ENCODE data around the gene PACSIN1.

Gene PACSIN1

GRCh38 chr6:34544776-34545471, 79.0 kb downstream of the PACSIN1 start:
- no peak for DNase-seq (ENCODE audit: low spot score)

DNA sequence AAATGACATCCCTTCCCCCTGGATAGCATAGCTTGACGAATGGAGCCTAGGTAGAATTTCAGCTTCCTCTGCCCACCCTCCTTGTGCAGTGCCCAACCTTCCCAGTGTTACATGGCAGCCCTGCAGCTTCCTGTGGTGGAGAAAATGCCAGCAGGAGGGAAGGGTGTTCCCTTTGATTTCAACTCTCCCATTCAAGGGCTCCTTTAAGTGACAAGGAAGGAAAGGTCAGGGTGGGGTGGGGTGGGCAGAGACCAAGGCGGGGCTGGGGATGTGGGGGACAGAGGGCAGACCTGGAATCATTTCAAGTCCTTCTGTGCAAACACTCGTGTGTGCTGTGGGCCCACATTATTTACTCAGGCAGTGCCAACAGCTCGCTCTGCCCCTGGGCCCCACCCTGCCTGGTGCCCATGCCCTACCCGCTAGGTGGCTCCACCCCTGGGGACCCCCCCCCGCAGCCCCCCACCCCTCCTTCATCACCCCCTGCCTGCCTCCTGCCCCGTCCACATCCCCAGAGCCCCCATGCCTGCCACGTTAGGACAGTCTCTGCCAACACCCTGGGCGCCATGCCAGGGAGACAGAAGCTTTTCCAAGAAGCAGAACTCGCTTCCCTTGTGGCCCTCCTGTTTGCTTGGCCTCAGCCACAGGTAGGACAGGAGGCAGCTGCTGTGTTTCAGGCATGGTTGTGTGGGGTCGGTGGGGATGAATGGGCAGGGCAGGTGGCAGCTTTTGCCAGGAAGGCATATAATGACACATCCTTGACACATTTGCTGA, 80.9 kb downstream of the PACSIN1 start:
- no peak for DNase-seq (ENCODE audit: low spot score)

DNA sequence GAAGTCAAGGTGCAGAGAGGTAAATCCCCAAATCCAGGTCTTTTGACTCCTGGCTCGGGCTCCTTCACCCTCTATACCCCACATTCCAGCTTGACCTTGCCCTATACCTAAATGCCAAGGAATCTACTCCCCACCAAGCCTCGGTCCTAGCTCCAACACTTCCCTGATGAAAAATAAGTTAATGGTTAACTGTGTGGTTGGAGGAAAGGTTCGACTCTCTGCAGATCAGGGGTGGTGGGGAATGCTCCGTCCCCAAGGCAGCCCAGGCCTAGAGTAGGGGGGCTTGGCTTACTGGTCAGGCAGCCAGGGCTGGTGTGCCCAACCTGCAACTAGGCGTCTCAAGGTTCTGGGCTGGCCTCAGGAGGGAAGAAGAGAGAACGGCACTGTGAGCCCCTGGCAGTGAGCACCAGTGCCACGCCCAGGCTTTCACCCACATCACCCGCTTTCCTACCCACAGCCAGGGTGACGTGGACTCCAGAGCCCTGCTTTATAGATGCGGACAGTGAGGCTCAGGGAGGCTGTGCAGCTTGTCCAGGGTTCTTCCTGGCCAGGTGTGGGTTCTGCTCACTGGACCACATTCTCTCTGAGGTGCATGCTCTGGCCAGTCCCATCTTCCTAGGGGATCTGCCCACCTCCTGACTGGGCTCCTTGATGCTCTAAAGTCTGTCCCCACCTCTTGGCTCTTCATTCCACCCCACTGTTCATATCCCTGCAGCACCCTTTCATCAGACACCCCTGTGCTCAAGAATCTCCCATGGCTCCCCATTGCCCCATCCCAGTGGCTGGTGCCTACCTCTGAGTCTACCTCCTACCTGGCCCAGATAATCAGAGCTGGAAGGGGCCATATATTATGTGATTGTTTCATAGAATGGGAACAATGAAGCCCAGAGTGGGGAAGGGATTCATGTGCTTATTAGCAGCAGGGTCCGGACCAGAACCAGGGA, 82.1 kb downstream of the PACSIN1 start:
- DNase-seq (ENCODE audit: low spot score): no peak

DNA sequence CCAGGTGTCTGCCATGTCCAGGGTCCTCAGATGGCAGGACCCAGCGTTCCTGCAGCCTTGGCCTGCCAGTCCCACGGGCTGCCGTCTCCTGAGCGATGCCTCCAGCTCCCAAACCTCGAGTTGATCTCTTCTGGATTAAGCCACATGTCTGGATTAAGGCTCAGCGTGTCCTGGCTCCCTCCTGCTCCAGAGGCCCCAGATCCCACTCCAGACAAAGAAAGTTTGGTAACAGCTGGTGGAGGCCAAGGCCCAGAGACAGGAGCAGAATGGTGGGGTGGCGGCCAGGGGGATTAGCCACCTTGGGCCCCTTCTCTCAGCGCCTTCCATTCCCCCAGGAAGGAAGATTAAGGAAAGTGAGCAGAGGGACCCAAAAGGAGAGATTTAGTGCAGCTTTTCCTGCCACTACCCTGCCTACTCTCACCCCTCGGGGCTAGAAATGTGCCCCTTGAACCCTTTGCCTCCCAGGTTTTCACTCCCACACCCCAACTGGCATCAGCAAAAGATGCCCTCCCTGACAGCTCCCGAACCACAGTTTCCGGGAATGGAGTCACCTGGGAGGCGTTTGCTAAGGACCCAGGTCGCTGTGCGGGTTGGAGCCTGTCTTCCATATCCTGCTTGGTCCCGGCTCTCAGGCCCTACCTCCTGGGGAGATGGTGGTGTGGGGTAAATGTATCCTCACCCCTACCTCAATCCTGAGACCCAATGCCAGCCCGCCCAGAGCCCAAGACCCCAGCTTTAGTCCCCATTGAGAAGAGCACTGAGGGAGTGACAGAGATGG, 83.3 kb downstream of the PACSIN1 start:
- DNase-seq (ENCODE audit: low spot score): no peak

DNA sequence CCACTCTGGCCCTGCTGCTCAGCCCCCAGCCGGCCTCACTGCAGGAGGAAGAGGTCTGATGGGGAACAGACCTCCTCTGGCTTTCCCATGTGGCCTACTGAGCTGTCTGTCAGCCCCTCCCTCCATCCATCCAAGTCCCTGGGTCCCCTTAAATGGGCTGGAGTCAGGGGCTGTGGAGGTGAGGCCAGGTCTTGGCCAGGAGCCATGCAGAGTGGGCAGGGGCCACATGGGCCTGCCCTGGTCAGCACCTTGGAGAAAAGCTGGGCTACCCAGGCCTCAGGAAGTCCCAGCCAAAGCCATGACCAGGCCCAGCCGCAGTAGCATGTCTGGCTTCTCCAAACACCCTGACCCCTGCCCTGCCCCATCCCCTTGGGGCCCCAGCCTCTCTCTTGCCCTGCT, 83.9 kb downstream of the PACSIN1 start:
- DNase-seq (ENCODE audit: low spot score): no peak

DNA sequence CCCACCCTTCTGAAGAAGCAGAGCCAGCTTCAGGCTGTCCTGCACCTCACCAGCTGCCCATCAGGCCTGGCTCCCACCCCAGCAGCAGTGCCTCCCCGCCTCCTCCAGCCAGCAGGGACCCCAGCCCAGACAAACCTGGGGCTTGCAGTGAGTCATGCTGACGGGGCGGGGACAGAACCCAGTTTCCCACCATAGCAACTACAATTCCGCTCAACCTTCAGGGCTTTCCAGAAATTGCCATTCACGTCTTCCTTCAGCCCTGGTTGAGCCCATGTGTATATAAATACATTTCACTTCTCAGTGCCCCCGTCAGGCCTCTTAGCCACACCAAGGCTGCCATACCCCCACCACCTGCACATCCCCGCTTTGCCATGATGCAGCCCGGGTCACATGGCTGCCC, 85.8 kb downstream of the PACSIN1 start:
- no peak for DNase-seq (ENCODE audit: low spot score)

GRCh38 chr6:34552620-34553019, 86.7 kb downstream of the PACSIN1 start:
- no peak for DNase-seq (ENCODE audit: low spot score)

- DNase-seq (ENCODE audit: low spot score): no peak
Observed at GRCh38 chr6:34553146-34553545, 87.3 kb downstream of the PACSIN1 start.

DNA sequence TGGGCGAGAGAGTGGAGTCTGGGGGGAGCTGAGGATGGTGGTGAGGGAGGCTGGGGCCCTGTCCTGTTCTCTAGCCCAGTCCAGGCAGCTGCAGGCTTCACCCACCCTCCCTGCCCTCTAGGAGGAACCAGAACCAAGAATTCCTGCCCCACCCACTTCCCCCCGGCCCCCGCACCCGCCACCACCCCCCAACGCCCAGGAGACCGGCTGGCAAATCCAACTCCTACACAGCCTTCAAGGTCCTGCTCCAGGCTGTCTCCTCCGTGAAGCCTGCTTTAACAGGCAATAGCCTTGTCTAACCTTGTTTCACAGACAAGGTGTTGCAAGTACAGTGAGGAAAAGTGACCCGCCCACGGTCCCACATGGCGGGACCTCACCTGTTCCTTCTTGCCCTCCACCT, 87.9 kb downstream of the PACSIN1 start:
- no peak for DNase-seq (ENCODE audit: low spot score)

DNA sequence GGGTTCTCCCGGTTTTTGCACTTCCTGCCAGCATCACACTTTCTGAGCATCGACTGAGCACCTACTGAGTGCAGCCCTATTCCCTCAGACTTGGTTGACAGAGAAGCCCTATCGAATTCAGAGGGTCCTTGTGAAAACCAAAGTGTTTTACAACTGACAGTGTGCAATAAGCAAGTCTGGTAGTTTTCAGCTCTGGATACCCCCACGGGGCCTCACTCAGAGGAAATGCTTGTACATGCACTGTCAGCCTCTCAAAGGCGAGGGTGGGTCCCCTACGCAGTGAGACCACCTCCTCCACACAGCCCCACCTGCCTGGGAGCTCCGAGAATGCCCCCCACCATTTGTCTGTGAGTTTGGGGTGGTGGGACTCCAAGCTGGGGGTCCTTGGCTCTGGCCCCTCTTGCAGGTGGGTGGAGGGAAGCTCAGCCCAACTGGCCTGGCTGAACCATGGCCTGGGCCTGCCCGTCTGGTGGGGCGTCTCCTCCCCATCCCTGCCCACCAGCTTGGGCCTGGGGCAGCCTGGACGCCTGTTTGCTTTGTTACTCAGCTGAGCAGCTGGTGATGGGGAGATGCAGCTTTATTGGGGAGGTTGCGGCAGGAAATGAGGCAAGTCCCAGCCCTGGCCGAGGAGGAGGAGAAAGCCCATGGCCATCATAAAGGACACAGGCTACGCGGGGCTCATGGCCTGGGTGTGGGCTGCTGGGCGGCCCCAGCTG, 88.6 kb downstream of the PACSIN1 start:
- no peak for DNase-seq (ENCODE audit: low spot score)

DNA sequence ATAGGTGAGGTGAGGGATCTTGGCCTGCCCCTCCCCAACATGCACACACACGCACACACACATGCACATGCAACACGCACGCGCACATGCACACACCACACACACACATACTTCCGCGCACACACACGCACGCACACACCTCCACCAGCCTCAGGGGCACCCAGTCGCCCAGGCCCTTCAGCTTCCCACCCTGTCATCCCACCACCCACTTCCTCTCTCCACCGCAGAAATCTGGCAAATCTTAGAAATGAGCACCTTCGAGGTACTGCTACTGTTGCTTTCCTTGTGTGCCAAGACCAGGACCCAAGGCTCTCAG, 89.1 kb downstream of the PACSIN1 start:
- DNase-seq (ENCODE audit: low spot score): no peak

DNA sequence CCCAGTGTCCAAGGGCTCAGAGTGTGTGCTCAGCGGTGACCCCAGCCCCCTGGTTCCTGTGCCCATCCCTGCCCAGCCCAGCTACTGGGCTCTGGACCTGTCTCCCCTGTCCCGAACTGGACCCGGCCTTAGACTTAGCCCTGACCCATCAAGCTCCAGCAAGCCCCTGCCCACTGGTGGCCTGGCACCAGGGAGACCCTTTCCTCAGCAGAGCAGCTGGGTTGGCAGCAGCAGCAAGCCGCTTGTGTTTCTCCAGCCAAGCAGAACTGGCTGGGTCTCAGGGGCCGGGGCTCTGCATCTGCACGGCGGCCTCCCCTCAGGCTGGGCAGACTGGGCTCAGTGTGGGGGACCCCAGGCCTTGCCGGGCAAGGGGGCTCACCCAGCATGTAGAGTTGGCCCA, 89.5 kb downstream of the PACSIN1 start:
- DNase-seq (ENCODE audit: low spot score): no peak

DNA sequence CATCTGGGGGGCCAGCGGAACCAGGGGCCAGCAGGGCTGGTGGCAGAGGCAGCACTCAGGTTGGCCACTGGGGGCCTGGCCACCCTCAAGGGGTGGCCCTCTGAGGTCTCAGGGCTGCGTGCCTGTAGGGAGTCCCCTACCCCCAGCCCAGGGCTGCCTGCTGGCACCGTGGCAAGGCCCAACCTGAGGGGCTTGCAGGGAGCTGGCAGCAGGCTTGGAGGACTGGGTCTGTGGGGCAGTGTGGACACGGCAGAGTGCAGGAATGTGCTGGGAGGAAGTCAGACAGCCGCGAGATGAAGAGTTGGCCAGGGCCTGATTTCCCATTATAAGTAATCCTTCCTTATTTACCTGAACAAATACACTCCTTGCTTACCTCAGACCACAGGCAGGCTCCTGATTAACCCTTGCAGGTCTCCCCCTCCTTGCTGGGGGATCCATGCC, 90.2 kb downstream of the PACSIN1 start, which contains the start of gene SPDEF:
TSS of gene SPDEF (minus strand) at position 299 of the 441 bp plus-strand sequence. CDS start 11,874 bp downstream, outside the sequence.
- DNase-seq (ENCODE audit: low spot score): peak; percentile 41

GRCh38 chr6:34556493-34556892, 90.6 kb downstream of the PACSIN1 start:
- no peak for DNase-seq (ENCODE audit: low spot score)

DNA sequence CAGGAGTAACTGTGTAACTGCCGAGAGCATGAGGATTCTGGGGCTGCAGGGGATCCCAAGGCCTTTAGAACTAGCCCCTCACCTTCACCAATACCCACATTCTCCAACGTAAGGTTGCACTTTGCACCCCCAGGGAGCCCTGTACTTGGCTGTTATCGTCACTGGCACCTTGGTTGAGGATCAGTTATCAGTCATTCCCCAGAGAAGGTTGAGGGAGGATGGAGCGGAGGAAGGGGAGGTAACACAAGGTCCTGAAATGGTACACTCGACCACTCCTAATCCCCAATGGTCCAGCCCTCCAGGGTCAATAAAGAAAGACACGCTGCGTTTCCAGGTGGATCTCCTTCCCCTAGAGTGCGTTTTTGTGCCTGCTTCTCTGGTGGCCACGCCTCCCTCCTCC, 91.4 kb downstream of the PACSIN1 start:
- DNase-seq (ENCODE audit: low spot score): no peak

DNA sequence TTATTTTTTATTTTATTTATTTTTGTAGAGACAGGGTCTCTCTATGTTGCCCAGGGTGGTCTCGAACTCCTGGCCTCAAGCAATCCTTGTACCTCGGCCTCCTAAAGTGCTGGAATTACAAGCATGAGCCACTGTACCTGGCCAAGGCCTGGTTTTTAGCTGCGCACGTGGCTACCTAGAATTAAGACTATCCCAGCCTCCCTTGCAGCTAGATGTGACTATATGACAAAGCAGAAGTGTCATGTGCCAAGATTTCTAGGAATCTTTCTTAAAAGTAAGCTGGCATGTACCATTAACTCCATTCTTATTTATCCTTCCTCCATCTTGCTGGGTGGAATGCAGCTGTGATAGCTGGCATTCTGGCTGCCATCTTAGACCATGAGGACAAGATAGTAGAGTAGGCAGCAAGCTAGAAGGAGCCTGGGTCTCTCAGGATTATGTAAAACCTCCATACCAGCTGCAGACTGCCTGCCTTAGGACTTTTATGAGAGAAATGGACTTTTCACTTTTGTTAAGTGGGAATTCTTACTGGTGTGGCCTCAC, 92.4 kb downstream of the PACSIN1 start:
- no peak for DNase-seq (ENCODE audit: low spot score)

DNA sequence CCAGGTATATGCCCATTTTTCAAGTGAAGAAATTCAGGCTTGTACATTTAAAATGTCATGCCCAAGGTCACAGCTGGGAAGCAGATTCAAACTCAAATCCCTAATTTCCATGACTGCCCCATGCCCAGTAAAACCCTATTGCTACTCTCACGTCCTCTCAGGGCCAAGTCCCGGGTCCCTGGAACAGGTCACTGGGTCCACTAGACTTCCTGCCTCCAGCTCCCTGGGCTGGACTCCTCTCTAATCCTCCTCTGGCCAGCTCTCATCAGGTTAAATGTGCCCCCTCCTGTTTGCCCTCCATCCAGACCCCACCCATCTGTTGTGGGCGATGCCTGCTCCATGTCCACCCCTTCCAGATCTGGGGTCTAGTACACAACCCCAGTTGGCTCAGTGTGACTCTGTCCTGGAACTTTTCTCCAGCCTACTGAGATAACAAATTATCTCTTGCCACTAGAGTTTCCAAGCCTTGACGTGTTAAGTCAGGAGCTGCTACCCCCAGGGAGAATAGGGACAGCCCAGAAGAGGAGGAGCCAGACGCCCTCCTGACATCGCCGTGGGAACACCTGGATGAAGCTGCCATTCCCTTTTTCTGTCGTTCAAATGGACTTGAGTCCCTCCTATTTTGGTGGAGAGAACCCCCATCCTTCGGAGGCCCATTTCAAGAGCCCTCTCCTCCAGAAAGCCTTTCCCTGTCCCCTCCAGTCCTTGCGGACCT, 93.9 kb downstream of the PACSIN1 start:
- DNase-seq (ENCODE audit: low spot score): no peak

GRCh38 chr6:34560366-34561226, 94.7 kb downstream of the PACSIN1 start:
- DNase-seq (ENCODE audit: low spot score): peak; percentile 71

DNA sequence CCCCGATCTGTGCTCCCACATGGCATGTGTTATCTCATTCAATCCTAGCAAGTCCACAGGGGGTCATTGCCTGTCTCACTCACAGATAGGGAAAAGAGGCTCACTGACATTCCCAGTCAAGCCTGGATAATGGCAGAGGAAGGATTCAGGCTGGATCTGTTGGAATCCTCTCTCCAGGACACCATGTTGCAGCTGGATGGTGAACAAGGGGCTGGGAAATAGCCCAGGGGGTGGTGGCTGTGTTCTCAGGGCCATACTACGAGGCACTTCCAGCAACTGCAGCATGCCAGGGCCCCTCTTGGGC, 95.3 kb downstream of the PACSIN1 start:
- DNase-seq (ENCODE audit: low spot score): no peak

Measured in AG08396 (cell line).